ENCODE data around the gene STRA8.
A peak's percentile ranks its signal among the peaks of the same experiment; 100 is the strongest.

Gene STRA8

GRCh38 chr7:135269921-135270320 is 36.3 kb downstream of the STRA8 start:
- no peak for DNase-seq (ENCODE audit: low read depth)

GRCh38 chr7:135270577-135271254 is 37.1 kb downstream of the STRA8 start:
- DNase-seq (ENCODE audit: low read depth) = no peak

GRCh38 chr7:135271255-135271615 is 37.6 kb downstream of the STRA8 start:
- no peak for DNase-seq (ENCODE audit: low read depth)

GRCh38 chr7:135272303-135272702 is 38.7 kb downstream of the STRA8 start:
- DNase-seq (ENCODE audit: low read depth) = no peak

GRCh38 chr7:135273581-135273980 is 39.9 kb downstream of the STRA8 start:
- DNase-seq (ENCODE audit: low read depth) = no peak

- DNase-seq (ENCODE audit: low read depth) = peak; percentile 27
Observed at GRCh38 chr7:135274495-135275268, 41.0 kb downstream of the STRA8 start.

GRCh38 chr7:135275971-135276580 is 42.4 kb downstream of the STRA8 start:
- no peak for DNase-seq (ENCODE audit: low read depth)

- no peak for DNase-seq (ENCODE audit: low read depth)
Observed at GRCh38 chr7:135277161-135277560, 43.5 kb downstream of the STRA8 start.

- peak; percentile 57 for DNase-seq (ENCODE audit: low read depth)
Observed at GRCh38 chr7:135281363-135281949, 47.8 kb downstream of the STRA8 start.

- peak; percentile 24 for DNase-seq (ENCODE audit: low read depth)
Observed at GRCh38 chr7:135282561-135283254, 49.1 kb downstream of the STRA8 start.

GRCh38 chr7:135283959-135284638 is 50.5 kb downstream of the STRA8 start:
- no peak for DNase-seq (ENCODE audit: low read depth)

- DNase-seq (ENCODE audit: low read depth) = no peak
Observed at GRCh38 chr7:135285547-135286233, 52.1 kb downstream of the STRA8 start.

GRCh38 chr7:135286876-135287275 is 53.2 kb downstream of the STRA8 start:
- DNase-seq (ENCODE audit: low read depth) = no peak

- DNase-seq (ENCODE audit: low read depth) = no peak
Observed at GRCh38 chr7:135290594-135290993, 57.0 kb downstream of the STRA8 start.

- no peak for DNase-seq (ENCODE audit: low read depth)
Observed at GRCh38 chr7:135291809-135292253, 58.2 kb downstream of the STRA8 start.

GRCh38 chr7:135299235-135299634 is 65.6 kb downstream of the STRA8 start:
- no peak for DNase-seq (ENCODE audit: low read depth)

- no peak for DNase-seq (ENCODE audit: low read depth)
Observed at GRCh38 chr7:135300913-135301765, 67.5 kb downstream of the STRA8 start.
